ENCODE measurements around the gene KLHL26. TPM values are rescaled to one million over a fixed set of nuclear protein-coding genes. Genes with fewer than 3 reads are reported as not detected.

Gene KLHL26
- total RNA-seq, 1 experiment from 2014 or later = 10.7 TPM

- Histone ChIP-seq H3K4me2 (ENCODE audit: insufficient read depth, insufficient read length, low read length) (no peak overlapping the region), H4K5ac (ENCODE audit: insufficient read length, low read depth, low read length) (no peak overlapping the region), H2AK5ac (ENCODE audit: insufficient read length, low read length) (no peak overlapping the region), H3K9ac (ENCODE audit: extremely low read depth, insufficient read length, low read length) (no peak overlapping the region), H3K4ac (ENCODE audit: low read depth, low read length) (no peak overlapping the region), H2BK12ac (ENCODE audit: insufficient read length, low read depth, low read length) (no peak overlapping the region), H3T11ph (ENCODE audit: low read length) (no peak overlapping the region), H3K79me1 (ENCODE audit: insufficient read depth, low read depth, low read length, poor library complexity, severe bottlenecking) (peaks cover 5% of the 10 kb centered on the region), H3K23ac (ENCODE audit: insufficient read length, low read depth, low read length) (no peak overlapping the region), H3K18ac (ENCODE audit: insufficient read length, low read depth, low read length) (no peak overlapping the region), H4K8ac (replicated peaks; ENCODE audit: insufficient read length, low read depth, low read length) (no peak overlapping the region), H3K27ac (ENCODE audit: insufficient read length, low read depth, low read length) (no peak overlapping the region), H3K27me3 (ENCODE audit: insufficient read depth, low read length) (no peaks in the 10 kb centered on the region), H3K79me2 (ENCODE audit: insufficient read depth, low read length) (peaks cover 3% of the 10 kb centered on the region; the same call in 1 of the 2 replicates), H3K4me1 (ENCODE audit: insufficient read depth, low read length) (no peaks in the 10 kb centered on the region), H4K20me1 (ENCODE audit: control insufficient read depth, insufficient read depth, insufficient read length) (peaks cover 4% of the 10 kb centered on the region), H3K56ac (ENCODE audit: insufficient read length, low read depth, low read length) (no peak overlapping the region), H2BK15ac (ENCODE audit: low read depth, low read length) (no peak overlapping the region), H2BK120ac (ENCODE audit: low read depth, low read length, poor library complexity, severe bottlenecking) (no peak overlapping the region), H3K23me2 (ENCODE audit: insufficient read length, low read depth, low read length, poor library complexity, severe bottlenecking) (peaks cover 4% of the 10 kb centered on the region), H2BK20ac (ENCODE audit: low read depth, low read length, poor library complexity, severe bottlenecking) (no peak overlapping the region), H3K9me3 (ENCODE audit: control insufficient read depth, low read depth, low read length) (no peaks in the 10 kb centered on the region), H2BK5ac (ENCODE audit: insufficient read length, low read length) (no peak overlapping the region), H4K91ac (ENCODE audit: insufficient read length, low read depth, low read length) (no peak overlapping the region), H2AFZ (ENCODE audit: low read length) (no peak overlapping the region), H3K14ac (ENCODE audit: insufficient read depth, low read length) (no peak overlapping the region)
- H3K36me3 Mint-ChIP-seq (ENCODE audit: insufficient read depth in 1 of 3, low read depth in 3 of 3) = no peaks in the 10 kb centered on the region
- no peaks in the 10 kb centered on the region for H3K9me3 Mint-ChIP-seq
- no peak overlapping the region for H3K4me3 Mint-ChIP-seq
- peaks cover 22% of the 10 kb centered on the region for H3K27me3 Mint-ChIP-seq (ENCODE audit: low read depth)
- no peak for TF ChIP-seq CTCF (conservative IDR thresholded peaks at IDR 0.05)
- WGBS (ENCODE audit: extremely low coverage, insufficient read length, low lambda C conversion rate) = no CpG with 5 or more reads among the region's 4 CpGs
- no peak for DNase-seq
- H3K4me1 Mint-ChIP-seq = peaks cover 26 to 31% of the 10 kb centered on the region in 2 experiments
- no peak overlapping the region for H3K27ac Mint-ChIP-seq
Measured at GRCh38 chr19:18704054-18704453, 67.2 kb downstream of the KLHL26 start.

All from H9 (cell line).